Progenitor cell of endocrine pancreas (in vitro differentiated cells): ENCODE measurements around the gene KNDC1. TPM values are rescaled to one million over a fixed set of nuclear protein-coding genes. Genes with fewer than 3 reads are reported as not detected.

Source experiments
- DNase-seq: peaks from one replicate; pipeline ENCODE4 v3.0.0; 2021; ENCODE audit warnings: low spot score; ENCODE audit not compliant: unreplicated experiment
- H3K27ac Mint-ChIP-seq: 2 replicates; pipeline ENCODE4 v1.8.0; 2021; ENCODE audit warnings: mild to moderate bottlenecking, moderate library complexity, mixed read lengths
- H3K27me3 Mint-ChIP-seq: 2 replicates; pipeline ENCODE4 v1.8.0; 2021; ENCODE audit warnings: mixed read lengths
- H3K36me3 Mint-ChIP-seq: 2 replicates; pipeline ENCODE4 v1.8.0; 2022; ENCODE audit warnings: mixed read lengths; ENCODE audit not compliant: insufficient read depth
- H3K4me1 Mint-ChIP-seq: 2 replicates; pipeline ENCODE4 v1.8.0; 2021; ENCODE audit warnings: low read depth, mixed read lengths
- H3K4me3 Mint-ChIP-seq: 2 replicates; pipeline ENCODE4 v1.8.0; 2021; ENCODE audit warnings: low read depth, mild to moderate bottlenecking, moderate library complexity, mixed read lengths
- H3K9me3 Mint-ChIP-seq: 2 replicates; pipeline ENCODE4 v1.8.0; 2021; ENCODE audit warnings: low read depth, mixed read lengths
- CTCF ChIP-seq: fragments of 200-600 bp; sonication (generic); IDR thresholded peaks from one replicate; pipeline ENCODE4 v1.5.0; 2021; ENCODE audit warnings: antibody characterized with exemption, mild to moderate bottlenecking; ENCODE audit not compliant: unreplicated experiment
- total RNA-seq: library from RNA; stranded (reverse); gene quantifications from 2 replicates; pipeline ENCODE4 v1.2.1, GENCODE V29; 2021

Gene KNDC1
- total RNA-seq, 1 donor from 2014 or later: 14.2 TPM

GRCh38 chr10:133180965-133181639, 21.1 kb downstream of the KNDC1 start:
- H3K36me3 Mint-ChIP-seq: peaks cover 5% of the 10 kb centered on the region
- H3K9me3 Mint-ChIP-seq: peaks cover 9% of the 10 kb centered on the region
- H3K4me3 Mint-ChIP-seq: no peak overlapping the region
- no peak for DNase-seq
- no peaks in the 10 kb centered on the region for H3K4me1 Mint-ChIP-seq
- no peaks in the 10 kb centered on the region for H3K27me3 Mint-ChIP-seq
- H3K27ac Mint-ChIP-seq: no peak overlapping the region
- TF ChIP-seq CTCF: no peak

- Mint-ChIP-seq H3K4me3 (no peak overlapping the region), H3K4me1 (no peaks in the 10 kb centered on the region), H3K27ac (no peak overlapping the region), H3K9me3 (peaks cover 6% of the 10 kb centered on the region), H3K36me3 (peaks cover 5% of the 10 kb centered on the region), H3K27me3 (no peaks in the 10 kb centered on the region)
- no peak for DNase-seq
- no peak for TF ChIP-seq CTCF
Measured at GRCh38 chr10:133182190-133182589, 22.2 kb downstream of the KNDC1 start.

GRCh38 chr10:133182791-133183645, 23.0 kb downstream of the KNDC1 start:
- Mint-ChIP-seq H3K27me3 (no peaks in the 10 kb centered on the region), H3K36me3 (peaks cover 5% of the 10 kb centered on the region), H3K4me1 (no peaks in the 10 kb centered on the region), H3K4me3 (no peak overlapping the region), H3K9me3 (no peaks in the 10 kb centered on the region), H3K27ac (no peak overlapping the region)
- DNase-seq: no peak
- no peak for TF ChIP-seq CTCF

- Mint-ChIP-seq H3K36me3 (peaks cover 5% of the 10 kb centered on the region), H3K9me3 (no peaks in the 10 kb centered on the region), H3K4me1 (no peaks in the 10 kb centered on the region), H3K4me3 (no peak overlapping the region), H3K27ac (no peak overlapping the region), H3K27me3 (no peaks in the 10 kb centered on the region)
- no peak for TF ChIP-seq CTCF
- DNase-seq: no peak
Measured at GRCh38 chr10:133183646-133184378, 23.8 kb downstream of the KNDC1 start.

GRCh38 chr10:133184591-133185244, 24.7 kb downstream of the KNDC1 start:
- H3K36me3 Mint-ChIP-seq: peaks cover 5% of the 10 kb centered on the region

More at GRCh38 chr10:133184591-133185244, 24.7 kb downstream of the KNDC1 start:
- no peak overlapping the region for H3K4me3 Mint-ChIP-seq
- no peaks in the 10 kb centered on the region for H3K9me3 Mint-ChIP-seq
- no peak overlapping the region for H3K27ac Mint-ChIP-seq
- DNase-seq: no peak
- H3K4me1 Mint-ChIP-seq: no peaks in the 10 kb centered on the region
- H3K27me3 Mint-ChIP-seq: no peaks in the 10 kb centered on the region
- TF ChIP-seq CTCF: no peak
